ENCODE data around the gene ZNF83. TPM values are rescaled to one million over a fixed set of nuclear protein-coding genes. Genes with fewer than 3 reads are reported as not detected.
"Not testable (repeated sequence)": the region's sequence is repeated elsewhere in the genome, so short reads cannot be mapped to it uniquely, and the experiment has no call there.

The ZNF83 gene
- total RNA-seq, 1 donor from 2014 or later, result 37.8 TPM

- Mint-ChIP-seq H3K36me3 (ENCODE audit: low read depth) (peaks cover 34% of the 10 kb centered on the region), H3K27me3 (ENCODE audit: low read depth) (no peaks in the 10 kb centered on the region), H3K9me3 (ENCODE audit: low read depth) (peaks cover 17% of the 10 kb centered on the region), H3K27ac (ENCODE audit: unreplicated experiment) (no peak overlapping the region), H3K4me3 (ENCODE audit: unreplicated experiment) (no peak overlapping the region), H3K4me1 (ENCODE audit: low read depth) (no peaks in the 10 kb centered on the region)
- DNase-seq (ENCODE audit: low spot score), result no peak
- no peak for TF ChIP-seq CTCF (IDR thresholded peaks at IDR 0.05)
Measured at GRCh38 chr19:52592301-52592700, 45.9 kb downstream of the ZNF83 start.

GRCh38 chr19:52590728-52591127 lies 47.4 kb downstream of the ZNF83 start:
- H3K27ac Mint-ChIP-seq (ENCODE audit: unreplicated experiment), result no peak overlapping the region
- peak; percentile 12 for TF ChIP-seq CTCF (IDR thresholded peaks at IDR 0.05)
- H3K4me3 Mint-ChIP-seq (ENCODE audit: unreplicated experiment), result no peak overlapping the region

GRCh38 chr19:52585604-52586003 lies 52.6 kb downstream of the ZNF83 start:
- Mint-ChIP-seq H3K4me1 (ENCODE audit: low read depth) (no peaks in the 10 kb centered on the region), H3K27ac (ENCODE audit: unreplicated experiment) (no peak overlapping the region), H3K27me3 (ENCODE audit: low read depth) (no peaks in the 10 kb centered on the region), H3K9me3 (ENCODE audit: low read depth) (peaks cover 20% of the 10 kb centered on the region), H3K4me3 (ENCODE audit: unreplicated experiment) (no peak overlapping the region), H3K36me3 (ENCODE audit: low read depth) (peaks cover 39% of the 10 kb centered on the region)
- no peak for DNase-seq (ENCODE audit: low spot score)
- no peak for TF ChIP-seq CTCF (IDR thresholded peaks at IDR 0.05)

More at GRCh38 chr19:52590728-52591127, 47.4 kb downstream of the ZNF83 start:
- no peak for DNase-seq (ENCODE audit: low spot score)
- no peaks in the 10 kb centered on the region for H3K27me3 Mint-ChIP-seq (ENCODE audit: low read depth)
- peaks cover 2% of the 10 kb centered on the region for H3K9me3 Mint-ChIP-seq (ENCODE audit: low read depth)
- peaks cover 21% of the 10 kb centered on the region for H3K36me3 Mint-ChIP-seq (ENCODE audit: low read depth)
- no peaks in the 10 kb centered on the region for H3K4me1 Mint-ChIP-seq (ENCODE audit: low read depth)

- H3K36me3 Mint-ChIP-seq (ENCODE audit: low read depth), result peaks cover 37% of the 10 kb centered on the region
- H3K4me1 Mint-ChIP-seq (ENCODE audit: low read depth), result no peaks in the 10 kb centered on the region
- H3K9me3 Mint-ChIP-seq (ENCODE audit: low read depth), result peaks cover 20% of the 10 kb centered on the region
- no peaks in the 10 kb centered on the region for H3K27me3 Mint-ChIP-seq (ENCODE audit: low read depth)
- DNase-seq (ENCODE audit: low spot score), result no peak
- H3K4me3 Mint-ChIP-seq (ENCODE audit: unreplicated experiment), result no peak overlapping the region
- no peak overlapping the region for H3K27ac Mint-ChIP-seq (ENCODE audit: unreplicated experiment)
- TF ChIP-seq CTCF (IDR thresholded peaks at IDR 0.05), result no peak
Measured at GRCh38 chr19:52584736-52585440, 53.3 kb downstream of the ZNF83 start.

- H3K27ac Mint-ChIP-seq (ENCODE audit: unreplicated experiment), result peak within 1 kb of the TSS; percentile 99
- peaks cover 26% of the 10 kb centered on the region for H3K36me3 Mint-ChIP-seq (ENCODE audit: low read depth)
- TF ChIP-seq CTCF (IDR thresholded peaks at IDR 0.05), result peak; percentile 67
- peak within 1 kb of the TSS; percentile 96 for H3K4me3 Mint-ChIP-seq (ENCODE audit: unreplicated experiment)
- peak; percentile 98 for DNase-seq (ENCODE audit: low spot score)
- H3K27me3 Mint-ChIP-seq (ENCODE audit: low read depth), result no peaks in the 10 kb centered on the region
- peaks cover 6% of the 10 kb centered on the region for H3K9me3 Mint-ChIP-seq (ENCODE audit: low read depth)
- H3K4me1 Mint-ChIP-seq (ENCODE audit: low read depth), result peaks cover 25% of the 10 kb centered on the region
Measured at GRCh38 chr19:52570000-52570861, 67.9 kb downstream of the ZNF83 start, which contains the start of gene ZNF701. Gene ZNF701, plus strand, starts transcription at chr19:52570287. Its CDS starts 3,861 bp downstream, at chr19:52574148.

- Mint-ChIP-seq H3K36me3 (ENCODE audit: low read depth) (peaks cover 28% of the 10 kb centered on the region), H3K4me1 (ENCODE audit: low read depth) (peaks cover 25% of the 10 kb centered on the region)
- DNase-seq (ENCODE audit: low spot score), result not testable (repeated sequence)
Measured at GRCh38 chr19:52569638-52569999, 68.5 kb downstream of the ZNF83 start.

More at GRCh38 chr19:52569638-52569999, 68.5 kb downstream of the ZNF83 start:
- H3K4me3 Mint-ChIP-seq (ENCODE audit: unreplicated experiment), result peak overlapping the region; percentile 96
- peak overlapping the region; percentile 99 for H3K27ac Mint-ChIP-seq (ENCODE audit: unreplicated experiment)
- H3K27me3 Mint-ChIP-seq (ENCODE audit: low read depth); H3K9me3 Mint-ChIP-seq (ENCODE audit: low read depth): not testable (repeated sequence)

Measured in chondrocyte (in vitro differentiated cells).